Right atrium auricular region (tissue), 2 donors: ENCODE data around the gene MYO5B. TPM values are rescaled to one million over a fixed set of nuclear protein-coding genes. Genes with fewer than 3 reads are reported as not detected.

ENCODE experiments used
- DNase-seq: peaks from one replicate; pipeline ENCODE4 v3.0.0-alpha.2; 2019; ENCODE audit warnings: low spot score
- H3K27ac ChIP-seq, 2 donors: fragments of 200-600 bp; sonication (generic); 1 replicate in 1 of 2; 2 replicates in 1 of 2; pipeline ENCODE4 v1.5.1; 2016 to 2019
- H3K27me3 ChIP-seq, 2 donors: fragments of 200-600 bp; sonication (generic); one replicate each; pipeline versions ENCODE4 v1.5.1 to v1.6.0; 2017 to 2019
- H3K36me3 ChIP-seq: fragments of 200-600 bp; sonication (generic); one replicate; pipeline ENCODE4 v1.5.1; 2016
- H3K4me1 ChIP-seq, 2 donors: fragments of 200-600 bp; sonication (generic); one replicate each; pipeline versions ENCODE4 v1.5.1 to v1.6.0; 2017 to 2019
- H3K4me3 ChIP-seq, 2 donors: fragments of 200-600 bp; sonication (generic); 1 replicate in 1 of 2; 2 replicates in 1 of 2; pipeline ENCODE4 v1.5.1; 2017 to 2019; ENCODE audit warnings: mild to moderate bottlenecking in 1 of 2, moderate library complexity in 1 of 2
- H3K9me3 ChIP-seq, 2 donors: fragments of 200-600 bp; sonication (generic); one replicate each; pipeline ENCODE4 v1.5.1; 2019
- CTCF ChIP-seq, 2 donors: fragments of 200-600 bp; sonication (generic); IDR thresholded peaks; one replicate each; pipeline ENCODE4 v1.5.1; 2019; ENCODE audit warnings: antibody characterized with exemption in 2 of 2
- total RNA-seq, 2 donors: library from RNA; depleted of rRNA; stranded (reverse); fragments of >200 nt; gene quantifications; one replicate each; pipeline ENCODE4 v1.1.0, GENCODE V29; 2016

Gene MYO5B
- total RNA-seq, 2 donors from 2014 or later, result 7.7 to 10.2 TPM

DNA sequence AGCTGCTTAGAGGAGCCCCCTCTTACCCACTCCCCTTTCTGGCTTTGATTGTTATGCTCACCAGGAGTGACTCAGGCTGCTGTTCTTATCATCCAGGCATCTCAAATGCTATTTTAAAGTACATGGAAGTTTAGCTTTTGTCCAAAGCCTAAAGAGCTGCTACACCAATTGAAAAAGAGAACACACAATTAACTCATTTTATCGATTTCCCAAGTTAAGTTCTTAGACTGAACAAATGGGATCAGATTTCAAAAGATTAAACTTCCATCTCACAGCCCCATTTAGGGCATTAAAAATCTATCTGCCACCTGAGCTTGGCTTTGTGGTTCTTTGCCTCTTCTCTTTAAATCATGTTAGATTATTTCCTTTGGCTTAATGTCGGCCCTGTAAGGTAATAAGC, 81.2 kb downstream of the MYO5B start:
- no peak for TF ChIP-seq CTCF (IDR thresholded peaks at IDR 0.05)
- H3K4me3 ChIP-seq, result no peak overlapping the region
- no peaks in the 10 kb centered on the region for H3K4me1 ChIP-seq
- no peaks in the 10 kb centered on the region for H3K27me3 ChIP-seq
- no peaks in the 10 kb centered on the region for H3K36me3 ChIP-seq
- H3K9me3 ChIP-seq, result no peaks in the 10 kb centered on the region
- DNase-seq, result no peak
- no peak overlapping the region for H3K27ac ChIP-seq

- Histone ChIP-seq H3K36me3 (no peaks in the 10 kb centered on the region), H3K4me1 (no peaks in the 10 kb centered on the region), H3K4me3 (no peak overlapping the region), H3K9me3 (no peaks in the 10 kb centered on the region), H3K27ac (no peak overlapping the region), H3K27me3 (no peaks in the 10 kb centered on the region)
- no peak for TF ChIP-seq CTCF (IDR thresholded peaks at IDR 0.05)
- no peak for DNase-seq
Observed at GRCh38 chr18:50111398-50111797, 83.5 kb downstream of the MYO5B start.

GRCh38 chr18:50107468-50107977, 87.4 kb downstream of the MYO5B start:
- TF ChIP-seq CTCF (IDR thresholded peaks at IDR 0.05), result no peak
- no peaks in the 10 kb centered on the region for H3K36me3 ChIP-seq
- no peaks in the 10 kb centered on the region for H3K27me3 ChIP-seq
- H3K27ac ChIP-seq, result no peak overlapping the region
- H3K4me3 ChIP-seq, result no peak overlapping the region
- H3K9me3 ChIP-seq, result no peaks in the 10 kb centered on the region
- no peak for DNase-seq
- H3K4me1 ChIP-seq, result no peaks in the 10 kb centered on the region

DNA sequence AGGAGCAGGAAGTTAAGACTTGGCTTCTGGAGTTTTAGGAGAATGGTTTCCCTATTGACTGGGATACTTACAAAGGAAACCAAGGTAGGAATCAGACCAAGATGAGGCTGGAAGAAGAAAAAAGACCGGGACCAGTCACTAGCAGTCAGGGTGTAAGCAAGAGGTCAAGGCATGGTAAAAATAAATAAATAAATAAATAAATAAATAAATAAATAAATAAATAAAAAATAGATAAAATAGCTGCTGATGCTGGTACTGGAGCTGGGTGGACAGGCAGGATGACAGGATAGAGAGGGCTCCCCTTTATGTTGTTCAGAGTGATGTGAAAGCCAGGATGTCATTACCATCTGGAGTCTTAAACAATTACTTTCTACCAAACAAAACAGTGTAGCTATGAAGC, 89.9 kb downstream of the MYO5B start:
- H3K36me3 ChIP-seq, result no peaks in the 10 kb centered on the region
- no peaks in the 10 kb centered on the region for H3K27me3 ChIP-seq
- H3K9me3 ChIP-seq, result no peaks in the 10 kb centered on the region
- no peak overlapping the region for H3K27ac ChIP-seq
- TF ChIP-seq CTCF (IDR thresholded peaks at IDR 0.05), result no peak
- no peaks in the 10 kb centered on the region for H3K4me1 ChIP-seq
- DNase-seq, result no peak
- no peak overlapping the region for H3K4me3 ChIP-seq

DNA sequence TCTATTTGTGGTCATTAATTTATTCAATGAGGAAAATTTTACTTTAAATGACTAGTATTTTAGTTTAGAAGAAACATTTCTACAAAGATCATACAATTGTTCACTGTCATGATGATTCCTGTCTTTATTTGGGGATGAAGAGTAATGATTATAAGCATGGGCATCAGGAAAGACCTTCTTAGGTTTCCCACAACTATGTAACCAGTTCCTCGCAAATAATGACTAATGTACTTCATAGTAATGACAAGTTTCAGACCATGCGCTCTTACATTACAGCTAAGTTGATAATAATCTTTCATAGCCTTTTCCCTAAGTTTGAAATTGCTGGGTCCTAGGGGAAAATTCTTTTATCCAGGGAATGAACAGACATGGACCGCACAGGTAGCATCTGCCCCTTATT, 90.5 kb downstream of the MYO5B start:
- H3K27ac ChIP-seq, result no peak overlapping the region
- H3K4me3 ChIP-seq, result no peak overlapping the region
- no peak for DNase-seq
- H3K36me3 ChIP-seq, result no peaks in the 10 kb centered on the region
- H3K9me3 ChIP-seq, result no peaks in the 10 kb centered on the region
- TF ChIP-seq CTCF (IDR thresholded peaks at IDR 0.05), result no peak
- H3K27me3 ChIP-seq, result no peaks in the 10 kb centered on the region
- H3K4me1 ChIP-seq, result no peaks in the 10 kb centered on the region

DNA sequence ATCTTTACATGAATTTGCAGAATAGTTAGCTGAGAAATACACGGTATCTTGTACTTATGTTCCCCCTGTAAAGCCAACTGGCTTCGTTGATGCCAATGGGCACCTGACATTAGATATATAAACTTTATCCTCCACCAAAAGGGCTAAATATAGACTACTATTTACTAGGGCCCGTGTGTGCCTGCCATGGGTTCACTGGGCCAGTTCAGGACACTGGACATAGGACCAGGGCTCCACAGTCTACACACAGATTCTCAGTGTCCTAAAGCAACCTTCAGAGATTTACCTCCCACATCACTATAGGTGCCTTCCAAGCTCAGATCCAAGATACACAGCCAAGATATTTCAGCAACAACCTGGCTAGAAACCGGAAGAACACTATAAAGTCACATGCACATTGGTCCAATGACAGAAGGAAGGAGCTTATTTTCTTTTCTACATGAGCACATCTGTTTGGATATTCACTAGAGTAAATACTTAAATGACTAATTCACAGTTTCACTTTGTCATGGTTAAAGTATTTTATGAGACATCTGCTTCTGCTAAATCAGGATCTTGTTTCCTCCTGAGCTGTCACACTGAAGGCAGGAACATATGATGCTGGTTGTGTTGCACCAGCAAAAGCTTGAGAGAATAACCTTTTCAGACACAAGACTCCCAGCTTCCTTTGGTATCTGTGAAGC, 95.1 kb downstream of the MYO5B start:
- Histone ChIP-seq H3K36me3 (no peaks in the 10 kb centered on the region), H3K27ac (no peak overlapping the region), H3K4me3 (no peak overlapping the region), H3K9me3 (no peaks in the 10 kb centered on the region), H3K27me3 (no peaks in the 10 kb centered on the region), H3K4me1 (no peaks in the 10 kb centered on the region)
- DNase-seq, result no peak
- TF ChIP-seq CTCF (IDR thresholded peaks at IDR 0.05), result no peak
